ENCODE measurements around the gene NFE2L3. TPM values are rescaled to one million over a fixed set of nuclear protein-coding genes. Genes with fewer than 3 reads are reported as not detected.
A peak's percentile ranks its signal among the peaks of the same experiment; 100 is the strongest.

The NFE2L3 gene
- total and polyA plus RNA-seq, 2 experiments from 2014 or later, result 6.5 to 10.0 TPM

DNA sequence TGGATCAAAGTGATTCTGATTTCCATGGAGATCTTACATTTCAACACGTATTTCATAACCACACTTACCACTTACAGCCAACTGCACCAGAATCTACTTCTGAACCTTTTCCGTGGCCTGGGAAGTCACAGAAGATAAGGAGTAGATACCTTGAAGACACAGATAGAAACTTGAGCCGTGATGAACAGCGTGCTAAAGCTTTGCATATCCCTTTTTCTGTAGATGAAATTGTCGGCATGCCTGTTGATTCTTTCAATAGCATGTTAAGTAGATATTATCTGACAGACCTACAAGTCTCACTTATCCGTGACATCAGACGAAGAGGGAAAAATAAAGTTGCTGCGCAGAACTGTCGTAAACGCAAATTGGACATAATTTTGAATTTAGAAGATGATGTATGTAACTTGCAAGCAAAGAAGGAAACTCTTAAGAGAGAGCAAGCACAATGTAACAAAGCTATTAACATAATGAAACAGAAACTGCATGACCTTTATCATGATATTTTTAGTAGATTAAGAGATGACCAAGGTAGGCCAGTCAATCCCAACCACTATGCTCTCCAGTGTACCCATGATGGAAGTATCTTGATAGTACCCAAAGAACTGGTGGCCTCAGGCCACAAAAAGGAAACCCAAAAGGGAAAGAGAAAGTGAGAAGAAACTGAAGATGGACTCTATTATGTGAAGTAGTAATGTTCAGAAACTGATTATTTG is 33.3 kb downstream of the NFE2L3 start:
- DNase-seq (ENCODE audit: low spot score), result no peak
- Histone ChIP-seq H3K4me3 (no peak overlapping the region), H3K4me1 (ENCODE audit: insufficient read depth) (peaks cover 8% of the 10 kb centered on the region), H2AFZ (no peak overlapping the region), H3K27ac (peak overlapping the region; percentile 39), H3K9me3 (ENCODE audit: low read depth) (no peaks in the 10 kb centered on the region), H3K36me3 (replicated peaks; ENCODE audit: insufficient read depth, low read depth) (no peaks in the 10 kb centered on the region), H3K27me3 (no peaks in the 10 kb centered on the region), H4K20me1 (ENCODE audit: insufficient read depth, poor library complexity, severe bottlenecking) (peaks cover 29% of the 10 kb centered on the region), H3K79me2 (peaks cover 11% of the 10 kb centered on the region), H3K4me2 (no peak overlapping the region), H3K9me2 (replicated peaks; ENCODE audit: insufficient read depth) (no peaks in the 10 kb centered on the region)
- WGBS (ENCODE audit: low lambda C conversion rate, missing lambda C conversion rate), result 91% methylated on average over 10 of the region's 10 CpGs
- TF ChIP-seq, protein P1, sequence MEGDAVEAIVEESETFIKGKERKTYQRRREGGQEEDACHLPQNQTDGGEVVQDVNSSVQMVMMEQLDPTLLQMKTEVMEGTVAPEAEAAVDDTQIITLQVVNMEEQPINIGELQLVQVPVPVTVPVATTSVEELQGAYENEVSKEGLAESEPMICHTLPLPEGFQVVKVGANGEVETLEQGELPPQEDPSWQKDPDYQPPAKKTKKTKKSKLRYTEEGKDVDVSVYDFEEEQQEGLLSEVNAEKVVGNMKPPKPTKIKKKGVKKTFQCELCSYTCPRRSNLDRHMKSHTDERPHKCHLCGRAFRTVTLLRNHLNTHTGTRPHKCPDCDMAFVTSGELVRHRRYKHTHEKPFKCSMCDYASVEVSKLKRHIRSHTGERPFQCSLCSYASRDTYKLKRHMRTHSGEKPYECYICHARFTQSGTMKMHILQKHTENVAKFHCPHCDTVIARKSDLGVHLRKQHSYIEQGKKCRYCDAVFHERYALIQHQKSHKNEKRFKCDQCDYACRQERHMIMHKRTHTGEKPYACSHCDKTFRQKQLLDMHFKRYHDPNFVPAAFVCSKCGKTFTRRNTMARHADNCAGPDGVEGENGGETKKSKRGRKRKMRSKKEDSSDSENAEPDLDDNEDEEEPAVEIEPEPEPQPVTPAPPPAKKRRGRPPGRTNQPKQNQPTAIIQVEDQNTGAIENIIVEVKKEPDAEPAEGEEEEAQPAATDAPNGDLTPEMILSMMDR (IDR thresholded peaks at IDR 0.05; ENCODE audit: poor library complexity), result no peak
- TF ChIP-seq EZH2 (IDR thresholded peaks at IDR 0.05; ENCODE audit: borderline replicate concordance), result no peak
- no peak for TF ChIP-seq EZH2phosphoT487 (IDR thresholded peaks at IDR 0.05; ENCODE audit: low read depth, severe bottlenecking, unreplicated experiment)

DNA sequence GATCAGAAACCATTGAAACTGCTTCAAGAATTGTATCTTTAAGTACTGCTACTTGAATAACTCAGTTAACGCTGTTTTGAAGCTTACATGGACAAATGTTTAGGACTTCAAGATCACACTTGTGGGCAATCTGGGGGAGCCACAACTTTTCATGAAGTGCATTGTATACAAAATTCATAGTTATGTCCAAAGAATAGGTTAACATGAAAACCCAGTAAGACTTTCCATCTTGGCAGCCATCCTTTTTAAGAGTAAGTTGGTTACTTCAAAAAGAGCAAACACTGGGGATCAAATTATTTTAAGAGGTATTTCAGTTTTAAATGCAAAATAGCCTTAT is 33.8 kb downstream of the NFE2L3 start:
- Histone ChIP-seq H4K20me1 (ENCODE audit: insufficient read depth, poor library complexity, severe bottlenecking) (peaks cover 35% of the 10 kb centered on the region), H3K79me2 (peaks cover 16% of the 10 kb centered on the region), H3K4me2 (no peak overlapping the region), H3K27me3 (no peaks in the 10 kb centered on the region), H2AFZ (no peak overlapping the region), H3K4me3 (no peak overlapping the region), H3K9me2 (replicated peaks; ENCODE audit: insufficient read depth) (no peaks in the 10 kb centered on the region), H3K9me3 (ENCODE audit: low read depth) (no peaks in the 10 kb centered on the region), H3K4me1 (ENCODE audit: insufficient read depth) (peaks cover 8% of the 10 kb centered on the region), H3K27ac (no peak overlapping the region), H3K36me3 (replicated peaks; ENCODE audit: insufficient read depth, low read depth) (no peaks in the 10 kb centered on the region)
- 96% methylated on average over 1 of the region's 1 CpG for WGBS (ENCODE audit: low lambda C conversion rate, missing lambda C conversion rate)
- TF ChIP-seq EZH2phosphoT487 (IDR thresholded peaks at IDR 0.05; ENCODE audit: low read depth, severe bottlenecking, unreplicated experiment) (no peak), EZH2 (IDR thresholded peaks at IDR 0.05; ENCODE audit: borderline replicate concordance) (no peak)
- TF ChIP-seq, protein P1 (IDR thresholded peaks at IDR 0.05; ENCODE audit: poor library complexity), result no peak
- DNase-seq (ENCODE audit: low spot score), result no peak

DNA sequence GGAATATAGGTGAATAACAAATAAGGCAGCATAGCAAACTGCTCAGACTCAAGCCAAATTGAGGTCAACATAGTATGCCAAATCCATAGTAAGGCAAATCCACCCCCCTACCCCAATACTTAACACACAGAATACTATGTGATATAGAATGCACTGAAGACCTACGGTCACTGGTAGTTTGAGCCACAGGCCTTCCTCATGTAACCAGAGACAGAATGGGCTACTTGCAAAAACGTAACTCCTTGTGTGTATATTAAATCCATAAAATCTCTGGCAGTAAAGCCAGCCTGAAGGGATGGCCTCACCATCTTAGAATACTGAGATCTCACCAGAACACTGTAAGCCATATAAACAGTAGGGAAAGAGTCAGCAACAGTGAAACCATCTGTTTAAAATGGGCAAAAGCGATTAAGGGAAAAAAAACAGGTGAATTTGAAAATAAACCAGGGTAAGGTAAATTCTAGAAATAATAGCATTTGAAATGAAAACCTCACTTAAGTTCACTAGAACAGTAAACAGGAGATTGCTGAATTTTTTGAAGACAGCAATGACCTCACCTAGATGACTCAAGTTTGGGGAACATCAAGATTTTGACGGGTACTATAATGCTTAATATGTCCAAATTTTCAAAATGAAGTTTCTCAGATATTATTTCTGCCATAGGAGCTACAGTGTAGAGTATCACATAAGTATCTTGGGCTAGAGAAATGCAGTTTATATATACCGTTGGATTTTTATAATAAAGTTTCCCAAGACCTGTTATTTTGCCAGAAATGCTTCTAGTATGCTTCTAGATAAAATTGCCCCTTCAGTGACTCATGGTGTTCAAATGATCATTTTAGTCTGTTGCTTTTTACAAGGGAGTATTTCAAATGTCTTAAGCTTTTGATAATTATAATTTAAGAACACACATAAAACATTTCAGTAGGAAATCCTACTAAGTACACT is 34.6 kb downstream of the NFE2L3 start:
- Histone ChIP-seq H3K79me2 (peaks cover 22% of the 10 kb centered on the region), H3K27ac (no peak overlapping the region), H3K4me1 (ENCODE audit: insufficient read depth) (peaks cover 8% of the 10 kb centered on the region), H3K27me3 (no peaks in the 10 kb centered on the region), H3K9me2 (replicated peaks; ENCODE audit: insufficient read depth) (no peaks in the 10 kb centered on the region), H3K4me3 (no peak overlapping the region), H3K4me2 (no peak overlapping the region), H3K9me3 (ENCODE audit: low read depth) (no peaks in the 10 kb centered on the region), H4K20me1 (ENCODE audit: insufficient read depth, poor library complexity, severe bottlenecking) (peaks cover 43% of the 10 kb centered on the region), H3K36me3 (replicated peaks; ENCODE audit: insufficient read depth, low read depth) (no peaks in the 10 kb centered on the region), H2AFZ (no peak overlapping the region)
- no peak for TF ChIP-seq EZH2phosphoT487 (IDR thresholded peaks at IDR 0.05; ENCODE audit: low read depth, severe bottlenecking, unreplicated experiment)
- DNase-seq (ENCODE audit: low spot score), result no peak
- WGBS (ENCODE audit: low lambda C conversion rate, missing lambda C conversion rate), result 91% methylated on average over 5 of the region's 5 CpGs

Data from hepatocyte (in vitro differentiated cells).